ENCODE measurements around the gene NR1H4. TPM values are rescaled to one million over a fixed set of nuclear protein-coding genes. Genes with fewer than 3 reads are reported as not detected.

Gene NR1H4
- total and polyA plus RNA-seq, 2 of the 13 experiments (the other 11 are each of a cell fraction or from before 2014, with no cell fraction given) = 27.3 to 114 TPM

- Histone ChIP-seq H3K4me1 (ENCODE audit: insufficient read depth, low read length) (peaks cover 17% of the 10 kb centered on the region; the same call in 1 of the 2 replicates), H3K9me3 (ENCODE audit: low read length) (no peaks in the 10 kb centered on the region), H3K9ac (ENCODE audit: insufficient read depth, low read depth, low read length) (no peak overlapping the region), H3K4me2 (ENCODE audit: low read depth, low read length) (no peak overlapping the region), H3K4me3 (replicated peaks in 1 of 3; ENCODE audit: insufficient read depth in 1 of 3, low read depth in 2 of 3, low read length in 3 of 3) (no peak overlapping the region), H3K79me2 (ENCODE audit: insufficient read depth, low read length) (no peaks in the 10 kb centered on the region), H3K27me3 (ENCODE audit: control insufficient read depth in 1 of 2, insufficient read depth in 2 of 2, low read length in 2 of 2) (peaks cover 0 to 4% of the 10 kb centered on the region in 2 experiments; a peak in 1 of 5 replicates), H4K20me1 (ENCODE audit: insufficient read depth, low read length) (no peaks in the 10 kb centered on the region), H3K27ac (ENCODE audit: extremely low read length, insufficient read depth, low read length) (no peak overlapping the region), H3K36me3 (replicated peaks in 1 of 2; ENCODE audit: control insufficient read depth in 1 of 2, insufficient read depth in 2 of 2, low read length in 2 of 2) (peaks cover 0 to 3% of the 10 kb centered on the region in 2 experiments; a peak in 1 of 5 replicates), H2AFZ (ENCODE audit: low read length) (no peak overlapping the region)
- no TSS peak for BruUV-seq (replicated peaks)
- no peak for FAIRE-seq
- in situ Hi-C loops (cut with HindIII; ENCODE audit: extremely low pct_ligation_motif_present, low pct_unique_long_range_greater_than_20kb) = no loop called here
- CTCF ChIA-PET (ENCODE audit: low intra/inter-chr PET ratio, low total read pairs) = no interaction called here
- intact Hi-C loops (cut with micrococcal nuclease; ENCODE audit: unreplicated experiment) = no loop called here
- no peak for DNase-seq (ENCODE audit: low spot score)
- POLR2A ChIA-PET = interaction anchor here (1.4 kb wide), 1 partner anchor 10 kb away, joined by 3 read pairs; no protein-coding TSS in a partner anchor
- ATAC-seq = no peak; the same call in 2 of the 3 replicates
- TF ChIP-seq ZBTB2 (CRISPR knock-in tag; IDR thresholded peaks at IDR 0.05; ENCODE audit: low read depth) (no peak), ZSCAN5A (CRISPR knock-in tag; IDR thresholded peaks at IDR 0.05; ENCODE audit: borderline replicate concordance) (no peak), CSRNP1 (CRISPR knock-in tag; IDR thresholded peaks at IDR 0.05) (no peak), ZBTB26 (CRISPR knock-in tag; IDR thresholded peaks at IDR 0.05; ENCODE audit: borderline replicate concordance) (no peak), CERS6 (CRISPR knock-in tag; IDR thresholded peaks at IDR 0.05) (no peak), PRDM4 (CRISPR knock-in tag; IDR thresholded peaks at IDR 0.05; ENCODE audit: borderline replicate concordance) (no peak), ZNF660 (CRISPR knock-in tag; IDR thresholded peaks at IDR 0.05; ENCODE audit: borderline replicate concordance, low read depth) (no peak), NR2F1 (CRISPR knock-in tag; IDR thresholded peaks at IDR 0.05) (no peak), JUNB (CRISPR knock-in tag; IDR thresholded peaks at IDR 0.05; ENCODE audit: borderline replicate concordance) (no peak), ZBTB43 (CRISPR knock-in tag; conservative IDR thresholded peaks at IDR 0.05) (no peak)
Measured at GRCh38 chr12:100567945-100568344, 94.3 kb downstream of the NR1H4 start.
